ENCODE results near the gene PKD2.
"Not testable (repeated sequence)": the region's sequence is repeated elsewhere in the genome, so short reads cannot be mapped to it uniquely, and the experiment has no call there.

Gene PKD2

GRCh38 chr4:87989765-87990164 is 17.7 kb upstream of the PKD2 start:
- no peak for DNase-seq

GRCh38 chr4:87995435-87995834 is 12.0 kb upstream of the PKD2 start:
- DNase-seq: no peak

- not testable (repeated sequence) for DNase-seq
Measured at GRCh38 chr4:87999191-87999691, 8.2 kb upstream of the PKD2 start.

GRCh38 chr4:88001871-88002270 is 5.6 kb upstream of the PKD2 start:
- no peak for DNase-seq

- DNase-seq: no peak
Measured at GRCh38 chr4:88002786-88003185, 4.6 kb upstream of the PKD2 start.

GRCh38 chr4:88003261-88003660 is 4.2 kb upstream of the PKD2 start:
- DNase-seq: no peak

- no peak for DNase-seq
Measured at GRCh38 chr4:88005076-88005475, 2.4 kb upstream of the PKD2 start.

GRCh38 chr4:88005946-88006345 is 1.5 kb upstream of the PKD2 start:
- DNase-seq: no peak

- DNase-seq: no peak
Measured at GRCh38 chr4:88006956-88007303, 505 bp upstream of the PKD2 start.

- peak in 2 of 5 donors; percentile 8 to 22 for DNase-seq
Measured at GRCh38 chr4:88008122-88008742, 797 bp downstream of the PKD2 start.

- DNase-seq: no peak
Measured at GRCh38 chr4:88008743-88009171, 1.3 kb downstream of the PKD2 start.

GRCh38 chr4:88009871-88010270 is 2.4 kb downstream of the PKD2 start:
- DNase-seq: no peak

- no peak for DNase-seq
Measured at GRCh38 chr4:88010966-88011365, 3.5 kb downstream of the PKD2 start.

- DNase-seq: no peak
Measured at GRCh38 chr4:88012647-88013046, 5.2 kb downstream of the PKD2 start.

- no peak for DNase-seq
Measured at GRCh38 chr4:88014386-88014905, 7.0 kb downstream of the PKD2 start.

GRCh38 chr4:88015659-88016295 is 8.3 kb downstream of the PKD2 start:
- DNase-seq: no peak

GRCh38 chr4:88017516-88018297 is 10.3 kb downstream of the PKD2 start:
- DNase-seq: no peak

GRCh38 chr4:88018466-88018865 is 11.0 kb downstream of the PKD2 start:
- no peak for DNase-seq

- no peak for DNase-seq
Measured at GRCh38 chr4:88021824-88022223, 14.4 kb downstream of the PKD2 start.

- DNase-seq: no peak
Measured at GRCh38 chr4:88022289-88022688, 14.9 kb downstream of the PKD2 start.

- DNase-seq: not testable (repeated sequence)
Measured at GRCh38 chr4:88025868-88026661, 18.6 kb downstream of the PKD2 start.

All from T-helper 1 cell (primary cell).